Activated CD4-positive, alpha-beta T cell treated with anti-CD3 and anti-CD28 coated beads, Interleukin-10, Interleukin-2, amounts not matched to agents 100 ng/mL and 50 ng/mL, durations not matched to agents 16 hours and 8 hours (primary cell): ENCODE measurements around the gene GALNT14.
"Not testable (repeated sequence)": the region's sequence is repeated elsewhere in the genome, so short reads cannot be mapped to it uniquely, and the experiment has no call there.

Experiments used
- DNase-seq: peaks from one replicate; pipeline ENCODE4 v3.0.0-alpha.2; 2020

The GALNT14 gene

DNA sequence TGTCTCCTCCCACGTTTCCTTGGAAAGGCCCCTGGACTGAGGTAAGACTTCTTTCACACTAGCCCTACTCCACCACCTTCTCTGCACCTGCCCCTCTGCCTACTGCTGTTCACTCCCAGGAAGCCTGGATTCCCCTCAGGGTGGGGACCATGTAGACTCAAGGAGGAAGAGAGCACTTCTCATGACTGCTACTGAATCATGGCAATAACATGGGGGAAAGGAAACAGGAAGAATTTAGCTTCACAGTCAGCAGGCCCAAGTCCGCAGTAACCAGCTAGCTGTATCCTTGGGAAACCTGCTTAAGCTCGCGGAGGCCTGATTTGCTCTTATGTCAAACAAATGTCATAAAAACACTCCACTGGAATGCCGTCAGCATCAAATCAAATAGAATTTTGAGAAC is 204.7 kb downstream of the GALNT14 start:
- no peak for DNase-seq

DNA sequence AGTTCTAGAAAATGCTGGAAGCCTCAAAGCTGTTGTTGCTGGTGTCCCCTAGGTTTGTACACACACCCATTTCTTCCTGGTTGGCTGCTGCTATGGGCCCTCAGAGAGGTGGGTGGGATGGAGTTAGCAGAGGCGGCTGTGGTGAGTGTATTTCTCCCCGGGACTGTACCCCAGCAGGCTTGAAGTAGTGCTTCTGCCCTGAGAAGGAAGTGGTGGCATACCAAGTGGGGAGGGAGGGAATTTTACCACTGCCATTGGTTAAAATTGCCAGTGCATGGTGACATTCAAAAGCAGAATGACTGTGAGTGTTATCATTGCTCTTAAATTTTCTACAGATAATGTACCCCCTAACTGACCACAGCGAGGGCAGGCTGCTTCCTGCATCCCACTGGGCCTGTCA is 205.4 kb downstream of the GALNT14 start:
- DNase-seq, result peak; percentile 9

DNA sequence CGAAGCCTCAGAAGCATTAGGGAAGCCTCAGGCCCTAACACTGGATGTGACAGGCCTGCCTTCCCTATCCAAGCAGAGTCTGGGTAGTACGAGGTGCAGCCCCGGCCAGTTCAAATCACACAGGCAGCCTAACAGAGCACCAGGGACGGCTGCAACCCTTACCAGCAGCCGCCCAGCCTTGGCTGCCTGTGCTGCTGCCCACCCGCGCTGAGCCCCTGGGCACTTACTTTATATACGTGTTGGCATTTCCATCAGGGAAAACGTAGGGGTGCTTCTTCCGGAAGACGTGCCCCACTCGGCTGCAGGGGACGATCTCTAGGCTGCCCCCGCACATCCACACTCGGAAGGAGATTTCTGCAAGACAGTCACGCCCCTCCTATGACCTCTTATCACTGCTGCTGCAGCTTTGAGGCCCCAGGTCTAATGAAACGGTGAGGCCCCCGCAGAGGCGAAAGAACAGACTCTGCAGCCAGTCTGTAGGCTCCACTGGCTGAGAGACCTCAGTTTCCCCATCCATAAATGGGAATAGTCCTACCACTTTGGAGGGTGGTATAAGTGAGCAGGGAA is 206.3 kb downstream of the GALNT14 start:
- no peak for DNase-seq

DNA sequence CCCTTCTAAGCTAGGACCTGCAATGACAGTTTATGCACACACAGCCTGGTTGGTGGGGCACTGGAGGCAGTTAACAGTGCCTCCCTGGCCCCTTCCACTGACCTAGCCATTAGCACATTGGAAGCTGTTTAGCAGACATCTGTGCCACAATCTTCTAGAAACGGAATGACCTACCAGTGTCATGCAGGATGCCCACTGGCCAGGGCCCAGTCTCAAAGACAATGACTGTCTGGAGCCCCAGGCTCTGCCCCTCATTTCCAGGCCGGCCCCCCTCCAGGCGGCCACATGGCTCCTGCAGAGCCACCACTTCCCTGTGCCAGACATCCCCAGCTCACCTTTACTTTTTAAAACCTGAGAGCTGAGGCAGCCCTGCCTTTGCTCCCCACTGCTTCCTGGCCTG is 207.5 kb downstream of the GALNT14 start:
- no peak for DNase-seq

GRCh38 chr2:30927465-30928075 is 210.7 kb downstream of the GALNT14 start:
- DNase-seq, result no peak

DNA sequence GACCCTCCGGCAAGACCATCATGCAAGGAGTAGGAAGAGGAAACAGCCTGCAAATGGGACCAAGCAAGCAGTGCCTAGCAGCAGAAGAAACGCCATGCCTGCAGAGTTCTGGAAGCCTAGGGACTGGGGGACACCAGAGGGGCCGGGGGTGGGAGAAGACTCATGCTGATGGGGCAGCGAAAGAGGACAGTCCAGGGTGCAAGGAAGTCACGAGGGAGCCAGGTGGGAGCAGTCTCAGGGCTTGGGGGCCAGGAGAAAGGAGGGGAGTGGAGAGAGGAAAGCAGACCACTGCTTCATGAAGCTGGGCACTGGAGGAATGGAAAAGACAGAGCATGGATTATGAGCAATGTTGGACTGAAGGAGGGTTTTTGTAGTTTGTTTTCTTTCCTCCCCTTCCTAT is 211.6 kb downstream of the GALNT14 start:
- DNase-seq, result no peak

DNA sequence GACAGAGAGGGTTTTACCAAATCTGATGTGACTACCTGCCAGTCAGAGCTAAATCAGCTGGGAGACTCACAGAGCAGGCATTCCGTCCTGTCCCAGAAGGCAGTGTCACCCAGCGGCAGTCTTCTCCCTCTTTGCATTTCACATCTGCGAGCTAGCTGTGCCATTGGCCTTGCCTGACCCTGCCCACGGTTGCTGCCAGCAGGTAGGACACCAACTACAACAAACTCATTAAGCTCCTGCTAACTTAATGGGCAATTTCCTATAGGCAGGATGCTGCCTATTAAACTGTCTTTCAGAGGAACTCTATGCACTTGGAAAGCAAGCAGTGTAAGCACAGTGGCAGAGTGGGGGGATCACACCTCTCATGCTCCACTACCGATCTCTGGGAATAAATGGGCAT is 214.6 kb downstream of the GALNT14 start:
- no peak for DNase-seq

- DNase-seq, result no peak
Observed at GRCh38 chr2:30920511-30920910, 217.7 kb downstream of the GALNT14 start.

- no peak for DNase-seq
Observed at GRCh38 chr2:30915486-30915885, 222.8 kb downstream of the GALNT14 start.

GRCh38 chr2:30914456-30914855 is 223.8 kb downstream of the GALNT14 start:
- no peak for DNase-seq

GRCh38 chr2:30912056-30912455 is 226.2 kb downstream of the GALNT14 start:
- DNase-seq, result no peak

DNA sequence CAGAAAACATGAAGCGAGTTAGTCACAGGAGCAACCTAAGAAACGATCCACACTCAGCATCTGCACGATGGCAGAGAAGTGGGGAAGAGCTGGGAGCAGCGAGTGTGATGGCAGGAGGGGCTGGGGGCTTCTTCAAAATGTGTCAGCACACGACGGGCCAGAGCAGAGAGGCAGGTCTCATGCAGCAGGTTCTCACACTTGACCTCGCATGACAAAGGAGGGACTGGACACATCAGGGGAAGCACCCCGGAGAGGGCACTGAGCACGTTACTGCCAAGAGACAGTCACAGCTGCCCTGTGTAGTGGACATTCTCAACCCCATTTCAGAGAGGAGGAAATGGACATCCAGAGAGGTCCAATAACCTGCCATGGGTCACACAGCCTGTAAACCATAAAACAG is 226.9 kb downstream of the GALNT14 start:
- DNase-seq, result no peak

DNA sequence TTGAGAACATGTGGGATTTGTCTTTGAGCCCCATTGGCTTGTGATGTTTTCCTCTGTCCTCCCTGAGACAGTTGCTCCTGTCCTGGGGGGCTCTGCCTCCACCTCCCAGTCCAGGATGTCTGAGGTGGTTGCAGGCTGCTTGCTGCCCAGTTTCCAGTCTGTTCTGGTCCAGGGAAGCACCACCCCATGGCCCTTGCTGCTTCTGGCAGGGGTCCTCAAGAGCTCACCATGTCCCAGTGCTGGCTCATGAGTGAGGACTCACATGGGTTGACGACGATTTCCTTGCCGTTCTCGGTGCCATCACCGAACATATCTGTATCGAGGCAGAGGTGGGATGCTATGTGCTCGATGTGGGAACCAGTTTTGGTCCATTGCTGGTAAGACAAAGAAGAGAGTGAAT is 227.6 kb downstream of the GALNT14 start:
- no peak for DNase-seq

GRCh38 chr2:30904437-30904836 is 233.8 kb downstream of the GALNT14 start:
- not testable (repeated sequence) for DNase-seq

DNA sequence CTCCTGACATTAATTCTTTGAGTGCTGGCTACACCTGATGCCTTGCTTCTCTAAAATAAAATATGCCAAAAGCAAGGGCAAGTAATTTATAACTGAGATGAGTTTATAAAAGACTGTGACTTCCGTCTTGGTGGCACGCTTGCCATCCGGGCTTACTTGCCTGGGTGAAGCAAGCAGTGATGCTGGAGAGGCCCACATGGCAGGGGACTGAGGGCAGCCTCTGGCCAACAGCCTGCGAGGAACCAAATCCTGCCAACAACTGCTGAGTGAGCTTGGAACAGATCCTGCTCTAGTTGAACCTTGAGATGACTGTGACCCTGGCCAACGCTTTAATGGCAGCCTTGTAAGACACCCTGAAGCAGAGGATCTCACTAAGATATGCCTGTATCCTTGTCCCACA is 234.9 kb downstream of the GALNT14 start:
- no peak for DNase-seq

- DNase-seq, result no peak
Observed at GRCh38 chr2:30900381-30900780, 237.9 kb downstream of the GALNT14 start.

DNA sequence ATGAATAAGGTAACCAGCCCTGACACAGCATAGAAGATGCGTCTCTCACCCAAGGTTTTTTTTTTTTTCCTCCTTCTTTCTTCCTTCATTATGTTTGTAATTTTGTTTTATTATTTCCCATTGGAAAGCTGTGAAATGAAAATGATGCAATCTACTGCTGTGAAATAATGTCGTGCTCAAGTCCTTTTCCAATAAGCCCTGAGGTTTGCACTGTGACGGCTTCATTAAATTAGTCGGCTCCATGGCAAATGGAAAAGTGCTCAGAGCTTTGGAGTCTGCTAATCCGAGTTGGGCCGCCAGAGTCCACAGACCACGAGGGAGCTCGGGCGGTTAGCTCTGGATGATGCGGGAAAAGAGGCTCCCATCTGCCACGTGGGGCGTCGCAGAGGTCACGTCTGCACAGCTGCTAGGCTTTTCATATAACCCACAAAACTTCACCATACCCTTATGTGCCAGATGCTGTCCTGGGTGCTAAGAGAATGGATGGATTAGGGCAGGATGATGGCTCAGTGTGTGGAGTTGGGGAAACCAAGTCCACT is 238.7 kb downstream of the GALNT14 start:
- no peak for DNase-seq

DNA sequence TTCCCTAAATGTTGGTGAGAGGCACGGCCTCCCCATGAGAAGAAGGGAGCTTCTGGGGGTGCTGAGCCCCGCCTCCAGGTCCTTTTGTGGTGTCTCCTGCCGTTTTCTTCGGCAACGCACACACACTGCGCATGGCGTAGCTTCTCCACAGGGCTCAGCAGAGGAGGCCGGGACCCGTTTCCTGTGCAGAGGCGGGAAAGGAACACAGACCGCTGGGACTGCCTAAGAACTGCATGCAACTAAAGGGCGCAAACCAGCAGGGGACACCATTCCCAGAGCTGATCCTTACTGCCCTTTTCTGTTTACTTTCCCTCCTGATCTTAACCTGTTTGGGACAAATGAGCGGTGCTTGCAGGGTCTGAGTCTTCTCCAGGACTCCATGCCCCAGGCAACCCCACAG is 240.7 kb downstream of the GALNT14 start:
- DNase-seq, result no peak

DNA sequence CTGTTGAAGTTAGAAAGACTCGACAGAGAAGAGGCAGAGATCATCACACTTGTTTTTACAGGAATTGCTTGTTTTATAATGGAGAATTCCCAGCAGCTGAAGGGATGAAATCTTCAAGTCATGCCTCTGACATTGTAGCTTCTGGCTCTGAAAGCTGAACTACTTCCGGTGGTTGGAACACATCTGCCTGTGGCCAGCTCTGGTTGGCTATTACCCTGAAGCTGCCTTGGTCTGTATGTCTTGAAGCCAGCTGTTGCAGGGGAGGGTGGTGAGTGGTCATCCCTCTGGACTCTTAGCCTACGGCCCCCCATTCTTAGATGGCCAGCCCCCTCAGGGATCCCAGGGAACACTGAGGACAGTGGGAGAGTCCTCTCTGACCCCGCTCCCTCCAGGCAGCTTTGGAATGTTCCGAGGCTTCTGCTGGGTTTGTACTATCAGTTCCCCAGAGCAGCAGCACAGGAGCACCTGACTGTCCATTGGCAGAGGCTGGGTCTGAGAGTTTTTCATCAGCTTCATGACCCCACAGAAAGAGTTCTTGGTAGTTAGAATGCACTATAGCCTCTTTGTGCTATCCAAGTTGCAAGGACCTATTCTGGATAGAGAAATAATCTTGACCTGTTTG is 243.6 kb downstream of the GALNT14 start:
- no peak for DNase-seq

DNA sequence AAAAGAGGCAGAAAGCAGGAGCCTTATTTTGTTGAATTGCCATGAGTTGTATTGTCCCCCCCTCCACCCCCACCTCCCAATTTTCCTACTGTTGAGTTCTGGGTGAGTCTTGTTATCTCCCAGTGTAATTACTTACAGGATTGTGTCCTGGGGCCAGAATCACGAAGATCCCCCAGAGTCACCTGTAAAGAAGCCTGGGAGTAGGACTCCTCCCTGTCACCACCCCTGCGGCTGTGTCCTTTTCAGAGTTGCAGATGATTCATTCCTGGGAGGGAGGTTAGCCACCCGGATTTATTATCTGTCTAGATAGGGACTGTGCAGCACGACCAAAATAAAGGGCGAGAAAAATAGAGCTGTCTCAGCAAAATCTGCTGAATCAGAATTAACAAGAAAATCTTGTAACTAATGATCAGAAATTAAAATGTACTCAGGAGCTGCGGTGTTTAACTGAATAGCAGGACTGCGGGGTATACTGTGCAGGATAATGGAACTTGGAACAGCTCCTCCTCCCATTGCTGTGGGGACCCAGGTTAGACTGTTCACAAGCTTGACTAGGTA is 249.3 kb downstream of the GALNT14 start:
- no peak for DNase-seq

DNA sequence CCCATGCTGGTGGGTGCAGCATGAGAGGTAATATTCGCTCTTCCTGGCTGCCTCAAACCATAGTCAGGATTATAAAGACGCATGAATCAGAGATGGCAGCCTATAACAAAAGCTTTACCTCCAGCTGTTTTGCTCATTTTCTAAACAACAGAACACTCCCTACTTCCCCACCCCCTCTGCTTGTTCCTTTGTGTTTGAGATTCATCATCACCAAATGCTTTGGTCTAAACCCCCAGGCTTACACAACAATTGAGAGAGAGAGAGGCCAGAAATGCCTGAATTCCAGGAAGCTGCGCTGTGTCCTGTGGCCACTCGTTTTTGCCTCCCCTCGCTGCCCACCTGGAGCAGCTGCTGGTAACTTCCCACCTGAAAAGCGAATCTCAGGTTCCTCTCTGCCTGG is 252.2 kb downstream of the GALNT14 start:
- DNase-seq, result no peak

GRCh38 chr2:30883822-30884221 is 254.4 kb downstream of the GALNT14 start:
- no peak for DNase-seq

DNA sequence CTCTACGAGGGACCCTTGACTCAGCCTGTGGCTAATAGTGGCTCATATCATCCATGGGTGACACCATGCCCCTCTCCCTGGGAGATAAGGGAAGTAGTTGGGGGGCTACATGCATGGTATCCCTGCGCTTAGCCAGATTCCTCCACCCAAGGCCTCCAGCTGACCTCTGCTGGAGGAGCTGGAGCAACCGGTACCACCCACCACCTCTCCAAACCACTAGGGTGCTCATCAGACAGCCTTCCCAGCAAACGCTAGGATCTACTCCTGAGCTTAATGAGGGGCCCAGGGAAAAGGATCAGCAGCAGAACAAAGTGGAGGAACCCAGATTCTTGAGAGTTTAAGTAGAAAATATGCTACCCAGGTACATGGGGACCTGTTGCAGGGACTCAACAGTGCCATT is 255.1 kb downstream of the GALNT14 start:
- no peak for DNase-seq

- no peak for DNase-seq
Observed at GRCh38 chr2:30880516-30880915, 257.7 kb downstream of the GALNT14 start.
